K562 (cell line): ENCODE data around the gene KAZN. TPM values are rescaled to one million over a fixed set of nuclear protein-coding genes. Genes with fewer than 3 reads are reported as not detected.

Experiments
- HDAC6 ChIP-seq: IDR thresholded peaks from 2 replicates; pipeline ENCODE4 v1.6.1; 2012; ENCODE audit warnings: low read depth, mild to moderate bottlenecking, control low read depth, inconsistent platforms, low read length, moderate library complexity
- JUNB ChIP-seq: fragments of 450-650 bp; formaldehyde crosslinking; conservative IDR thresholded peaks from 2 replicates; pipeline ENCODE4 v1.4.0; 2020; ENCODE audit warnings: mild to moderate bottlenecking
- MCM3 ChIP-seq: fragments of 450-650 bp; IDR thresholded peaks from 2 replicates; pipeline ENCODE4 v1.6.1; 2016
- MEF2D ChIP-seq: conservative IDR thresholded peaks from 2 replicates; pipeline ENCODE4 v1.6.1; 2016; ENCODE audit warnings: low read depth, missing genetic modification characterization, missing compliant biosample characterization
- NFE2 ChIP-seq: IDR thresholded peaks from 2 replicates; pipeline ENCODE4 v1.6.1; 2014; ENCODE audit warnings: antibody characterized with exemption, low read depth
- RAD21 ChIP-seq, 2 experiments: fragments of 250-450 bp in 1 of 2; fragments of 450-650 bp in 1 of 2; sonication (Bioruptor Pico) in 1 of 2; formaldehyde crosslinking in 1 of 2; IDR thresholded peaks in 1 of 2; conservative IDR thresholded peaks in 1 of 2; 2 replicates each; pipeline versions ENCODE4 v1.4.0 to v1.8.0; 2020 to 2022; ENCODE audit warnings: mild to moderate bottlenecking in 2 of 2, moderate library complexity in 1 of 2
- SETDB1 ChIP-seq: IDR thresholded peaks from one replicate; pipeline ENCODE4 v1.6.1; 2012; ENCODE audit warnings: low read length, control low read depth, inconsistent platforms
- SMARCA4 ChIP-seq: fragments of 450-650 bp; IDR thresholded peaks from 2 replicates; pipeline ENCODE4 v1.6.1; 2016
- STAG1 ChIP-seq: sonication (generic); formaldehyde crosslinking; IDR thresholded peaks from 2 replicates; pipeline ENCODE4 v1.5.0; 2020; ENCODE audit warnings: missing genetic modification reagents, borderline replicate concordance
- ZNF311 ChIP-seq: fragments of 250-450 bp; sonication (Bioruptor Pico); IDR thresholded peaks from 2 replicates; pipeline ENCODE4 v1.4.0; 2020; ENCODE audit warnings: mild to moderate bottlenecking, moderate library complexity
- ZNF316 ChIP-seq: fragments of 450-650 bp; IDR thresholded peaks from 2 replicates; pipeline ENCODE4 v1.6.1; 2016
- ZNF395 ChIP-seq: fragments of 200-800 bp; sonication (Bioruptor generic); IDR thresholded peaks from 2 replicates; pipeline ENCODE4 v1.6.1; 2017; ENCODE audit warnings: missing genetic modification characterization, missing compliant biosample characterization
- polyA plus RNA-seq, 8 experiments: library from polyadenylated mRNA; depleted of rRNA in 4 of 8; stranded (reverse) in 5 of 8; unstranded in 3 of 8; fragments of >200 nt; fragmentation: Nextera tagmentation in 2 of 8; fragmentation: Illumina TruSeq in 1 of 8; extraction: Ambion mirVana in 2 of 8; extraction: Trizol in 1 of 8; gene quantifications; 2 replicates each; pipeline versions ENCODE4 v1.2.1 to v1.2.3, GENCODE V29; 2011 to 2014; ENCODE audit warnings: inconsistent platforms in 1 of 8, missing spikeins in 1 of 8
- total RNA-seq, 7 experiments: library from RNA; depleted of rRNA in 6 of 7; stranded (reverse); fragments of >200 nt in 6 of 7; fragmentation: Illumina TruSeq in 2 of 7; extraction: Trizol in 2 of 7; gene quantifications; 2 replicates each; pipeline versions ENCODE4 v1.2.1 to v1.2.3, GENCODE V29; 2011 to 2021; ENCODE audit warnings: low replicate concordance in 1 of 7
- TF ChIP-seq, protein P1 (sequence below): fragments of 450-650 bp; IDR thresholded peaks from 2 replicates; pipeline ENCODE4 v1.6.1; 2017; ENCODE audit warnings: antibody characterized with exemption, mild to moderate bottlenecking

The KAZN gene
- total and polyA plus RNA-seq, 9 of the 15 experiments (the other 6 are each of a cell fraction or from before 2014, with no cell fraction given): 2.1 to 21.6 (median 5.4) TPM

DNA sequence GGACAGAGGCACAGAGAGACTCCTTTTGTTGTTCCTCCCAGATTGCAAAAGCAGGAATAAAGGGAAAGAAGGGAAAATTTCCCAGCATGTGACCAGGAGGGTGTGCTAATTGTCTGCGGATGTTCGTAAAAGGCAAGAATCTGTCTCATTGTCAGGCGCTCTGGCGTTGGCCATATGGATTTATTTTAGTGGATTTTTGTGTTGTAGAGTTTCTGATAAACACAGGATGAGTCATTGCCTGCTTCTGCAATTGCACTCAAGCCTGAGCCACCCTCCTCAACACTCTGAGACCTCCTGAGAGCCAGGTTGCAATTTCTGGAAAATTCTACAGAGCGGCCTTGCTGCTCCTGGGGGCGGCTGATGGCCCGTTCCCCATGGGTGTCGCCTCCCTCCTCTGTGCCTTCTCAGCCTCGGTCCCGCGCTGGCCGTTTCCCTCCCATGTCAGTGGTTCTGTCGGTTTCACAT is 227.7 kb downstream of the KAZN start (continued):
- TF ChIP-seq ZNF395 (CRISPR knock-in tag): no peak
- TF ChIP-seq ZNF316: no peak
- TF ChIP-seq STAG1 (CRISPR knock-in tag): no peak
- TF ChIP-seq SMARCA4: peak; percentile 55; the same call in 1 of the 2 replicates
- no peak for TF ChIP-seq MEF2D (tag)
- no peak for TF ChIP-seq MCM3
- peak; percentile 45 to 65; a peak in 3 of 4 replicates for TF ChIP-seq RAD21 (CRISPR knock-in tag; conservative IDR thresholded peaks at IDR 0.05 in 1 of 2, IDR thresholded peaks at IDR 0.05 in 1 of 2)
- no peak for TF ChIP-seq HDAC6
- TF ChIP-seq, protein P1, sequence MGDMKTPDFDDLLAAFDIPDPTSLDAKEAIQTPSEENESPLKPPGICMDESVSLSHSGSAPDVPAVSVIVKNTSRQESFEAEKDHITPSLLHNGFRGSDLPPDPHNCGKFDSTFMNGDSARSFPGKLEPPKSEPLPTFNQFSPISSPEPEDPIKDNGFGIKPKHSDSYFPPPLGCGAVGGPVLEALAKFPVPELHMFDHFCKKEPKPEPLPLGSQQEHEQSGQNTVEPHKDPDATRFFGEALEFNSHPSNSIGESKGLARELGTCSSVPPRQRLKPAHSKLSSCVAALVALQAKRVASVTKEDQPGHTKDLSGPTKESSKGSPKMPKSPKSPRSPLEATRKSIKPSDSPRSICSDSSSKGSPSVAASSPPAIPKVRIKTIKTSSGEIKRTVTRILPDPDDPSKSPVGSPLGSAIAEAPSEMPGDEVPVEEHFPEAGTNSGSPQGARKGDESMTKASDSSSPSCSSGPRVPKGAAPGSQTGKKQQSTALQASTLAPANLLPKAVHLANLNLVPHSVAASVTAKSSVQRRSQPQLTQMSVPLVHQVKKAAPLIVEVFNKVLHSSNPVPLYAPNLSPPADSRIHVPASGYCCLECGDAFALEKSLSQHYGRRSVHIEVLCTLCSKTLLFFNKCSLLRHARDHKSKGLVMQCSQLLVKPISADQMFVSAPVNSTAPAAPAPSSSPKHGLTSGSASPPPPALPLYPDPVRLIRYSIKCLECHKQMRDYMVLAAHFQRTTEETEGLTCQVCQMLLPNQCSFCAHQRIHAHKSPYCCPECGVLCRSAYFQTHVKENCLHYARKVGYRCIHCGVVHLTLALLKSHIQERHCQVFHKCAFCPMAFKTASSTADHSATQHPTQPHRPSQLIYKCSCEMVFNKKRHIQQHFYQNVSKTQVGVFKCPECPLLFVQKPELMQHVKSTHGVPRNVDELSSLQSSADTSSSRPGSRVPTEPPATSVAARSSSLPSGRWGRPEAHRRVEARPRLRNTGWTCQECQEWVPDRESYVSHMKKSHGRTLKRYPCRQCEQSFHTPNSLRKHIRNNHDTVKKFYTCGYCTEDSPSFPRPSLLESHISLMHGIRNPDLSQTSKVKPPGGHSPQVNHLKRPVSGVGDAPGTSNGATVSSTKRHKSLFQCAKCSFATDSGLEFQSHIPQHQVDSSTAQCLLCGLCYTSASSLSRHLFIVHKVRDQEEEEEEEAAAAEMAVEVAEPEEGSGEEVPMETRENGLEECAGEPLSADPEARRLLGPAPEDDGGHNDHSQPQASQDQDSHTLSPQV: no peak
- TF ChIP-seq JUNB (CRISPR knock-in tag): peak; percentile 18; the same call in 1 of the 2 replicates
- no peak for TF ChIP-seq SETDB1
- no peak for TF ChIP-seq ZNF311 (CRISPR knock-in tag)
- TF ChIP-seq NFE2: 0 out of 2 replicates have a peak, but pooled peaks have one; percentile 2
